ENCODE data around the gene SERPINB7.

The SERPINB7 gene

DNA sequence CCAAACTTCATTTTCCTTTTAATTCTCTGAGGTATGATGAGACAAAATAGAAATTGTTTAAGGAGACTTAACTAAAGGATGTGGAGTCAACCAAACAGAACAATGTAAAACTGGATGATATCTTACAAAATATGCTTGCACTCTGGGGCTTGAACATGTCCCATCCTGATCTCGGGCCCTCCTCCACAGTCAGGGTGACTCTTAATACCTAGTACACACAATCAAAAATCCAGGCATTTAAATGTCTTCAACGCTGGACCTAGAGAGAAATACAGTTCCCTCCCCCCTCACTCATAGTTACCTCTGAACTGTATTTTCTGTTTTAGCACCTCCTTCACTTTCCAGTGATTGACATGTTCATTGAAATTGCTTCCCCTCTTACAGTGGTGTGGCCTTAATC, 75.4 kb downstream of the SERPINB7 start:
- no peak for DNase-seq
